Upper lobe of right lung (tissue), 1 donor: ENCODE measurements around the gene CHST11. TPM values are rescaled to one million over a fixed set of nuclear protein-coding genes. Genes with fewer than 3 reads are reported as not detected.

Experiments
- ATAC-seq: fragments of 200-7000 bp; cut with Tn5 transposase; one replicate; pipeline ENCODE4 v1.9.1; 2020; ENCODE audit warnings: mild to moderate bottlenecking, moderate library complexity
- DNase-seq: peaks from one replicate; pipeline ENCODE4 v3.0.0-alpha.2; 2020
- H3K27ac ChIP-seq: fragments of 200-600 bp; one replicate; pipeline ENCODE4 v1.8.0; 2022
- H3K27me3 ChIP-seq: fragments of 200-600 bp; one replicate; pipeline ENCODE4 v1.8.0; 2022; ENCODE audit warnings: mild to moderate bottlenecking
- H3K36me3 ChIP-seq: fragments of 200-600 bp; one replicate; pipeline ENCODE4 v1.8.0; 2022
- H3K4me1 ChIP-seq: fragments of 200-600 bp; one replicate; pipeline ENCODE4 v1.8.0; 2022
- H3K4me3 ChIP-seq: fragments of 200-600 bp; one replicate; pipeline ENCODE4 v1.8.0; 2022; ENCODE audit warnings: mild to moderate bottlenecking
- H3K9me3 ChIP-seq: fragments of 200-600 bp; one replicate; pipeline ENCODE4 v1.8.0; 2022
- CTCF ChIP-seq: fragments of 200-600 bp; IDR thresholded peaks from one replicate; pipeline ENCODE4 v1.8.0; 2022; ENCODE audit warnings: antibody characterized with exemption
- intact Hi-C: fragments of 100-400 bp; cut with DNase I; formaldehyde crosslinking; loops from one replicate; pipeline ENCODE4 v1.11.0; 2022
- total RNA-seq: library from RNA; stranded (reverse); fragmentation: NEBNext Ultra II Directional; extraction: Animal tissue kit (Norgen Biotek cat#: 25700); gene quantifications from one replicate; pipeline ENCODE4 v1.2.1, GENCODE V29; 2021
- donor health status: DM: no; HTN: yes; CAD: no; lungs with severe emphysema.

The CHST11 gene
- total RNA-seq, 1 donor from 2014 or later, result 56.6 TPM

GRCh38 chr12:104736307-104736706 is 279.6 kb downstream of the CHST11 start:
- Histone ChIP-seq H3K4me1 (peaks cover 32% of the 10 kb centered on the region), H3K9me3 (no peaks in the 10 kb centered on the region), H3K36me3 (no peaks in the 10 kb centered on the region), H3K4me3 (no peak overlapping the region), H3K27ac (no peak overlapping the region), H3K27me3 (no peaks in the 10 kb centered on the region)
- DNase-seq (no peak), ATAC-seq (no peak)
- intact Hi-C loops, result no loop called here
- TF ChIP-seq CTCF, result no peak

GRCh38 chr12:104737113-104737512 is 280.4 kb downstream of the CHST11 start:
- TF ChIP-seq CTCF, result no peak
- intact Hi-C loops, result no loop called here
- no peaks in the 10 kb centered on the region for H3K27me3 ChIP-seq
- H3K4me3 ChIP-seq, result no peak overlapping the region
- no peak overlapping the region for H3K27ac ChIP-seq
- H3K36me3 ChIP-seq, result no peaks in the 10 kb centered on the region
- DNase-seq (no peak), ATAC-seq (no peak)
- H3K9me3 ChIP-seq, result no peaks in the 10 kb centered on the region
- peaks cover 32% of the 10 kb centered on the region for H3K4me1 ChIP-seq

- Histone ChIP-seq H3K27me3 (no peaks in the 10 kb centered on the region), H3K27ac (no peak overlapping the region), H3K9me3 (no peaks in the 10 kb centered on the region), H3K4me3 (no peak overlapping the region), H3K36me3 (no peaks in the 10 kb centered on the region), H3K4me1 (peaks cover 40% of the 10 kb centered on the region)
- intact Hi-C loops, result no loop called here
- DNase-seq, result no peak
- no peak for TF ChIP-seq CTCF
- no peak for ATAC-seq
These were observed 281.1 kb downstream of the CHST11 start for GRCh38 chr12:104737791-104738301.

GRCh38 chr12:104738331-104738730 is 281.6 kb downstream of the CHST11 start:
- intact Hi-C loops, result no loop called here

GRCh38 chr12:104738776-104739642 is 282.3 kb downstream of the CHST11 start:
- H3K9me3 ChIP-seq, result no peaks in the 10 kb centered on the region
- H3K4me1 ChIP-seq, result peaks cover 35% of the 10 kb centered on the region
- no peak for TF ChIP-seq CTCF
- H3K36me3 ChIP-seq, result no peaks in the 10 kb centered on the region
- H3K4me3 ChIP-seq, result no peak overlapping the region
- intact Hi-C loops, result no loop called here
- H3K27ac ChIP-seq, result no peak overlapping the region
- ATAC-seq (no peak), DNase-seq (no peak)
- H3K27me3 ChIP-seq, result no peaks in the 10 kb centered on the region

More at GRCh38 chr12:104738331-104738730, 281.6 kb downstream of the CHST11 start:
- DNase-seq, result no peak
- no peak for TF ChIP-seq CTCF
- H3K36me3 ChIP-seq, result no peaks in the 10 kb centered on the region
- no peaks in the 10 kb centered on the region for H3K27me3 ChIP-seq
- H3K9me3 ChIP-seq, result no peaks in the 10 kb centered on the region
- no peak overlapping the region for H3K27ac ChIP-seq
- ATAC-seq, result peak; percentile 52
- no peak overlapping the region for H3K4me3 ChIP-seq
- peaks cover 41% of the 10 kb centered on the region for H3K4me1 ChIP-seq
